Stimulated activated CD4-positive, alpha-beta T cell treated with anti-CD3 and anti-CD28 coated beads, TNF-alpha, amount 100 ng/mL, for 24 hours (primary cell): ENCODE data around the gene PAK6.

ENCODE experiments used
- DNase-seq, 3 experiments: peaks; one replicate each; pipeline ENCODE4 v3.0.0-alpha.2; 2020; ENCODE audit warnings: low read depth in 3 of 3

The PAK6 gene

DNA sequence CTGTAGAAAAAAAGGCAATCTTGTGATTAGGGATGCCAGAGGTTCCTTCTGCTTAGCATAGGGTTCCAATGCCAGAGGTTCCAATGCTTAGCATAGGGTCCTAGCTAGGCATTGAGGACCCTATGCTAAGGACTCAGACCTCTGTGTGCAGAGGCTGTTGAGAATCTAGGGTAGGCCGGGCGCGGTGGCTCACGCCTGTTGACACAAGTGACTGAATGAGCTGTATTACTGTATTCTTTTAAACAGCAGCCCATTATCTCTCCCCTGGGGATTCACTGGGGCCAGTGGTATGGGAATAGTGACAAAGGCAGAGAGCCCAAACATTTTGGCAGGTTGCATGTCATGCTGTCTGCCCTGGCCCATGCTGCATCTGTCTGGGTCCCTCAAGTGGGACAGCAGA is 16.2 kb downstream of the PAK6 start:
- DNase-seq: no peak

DNA sequence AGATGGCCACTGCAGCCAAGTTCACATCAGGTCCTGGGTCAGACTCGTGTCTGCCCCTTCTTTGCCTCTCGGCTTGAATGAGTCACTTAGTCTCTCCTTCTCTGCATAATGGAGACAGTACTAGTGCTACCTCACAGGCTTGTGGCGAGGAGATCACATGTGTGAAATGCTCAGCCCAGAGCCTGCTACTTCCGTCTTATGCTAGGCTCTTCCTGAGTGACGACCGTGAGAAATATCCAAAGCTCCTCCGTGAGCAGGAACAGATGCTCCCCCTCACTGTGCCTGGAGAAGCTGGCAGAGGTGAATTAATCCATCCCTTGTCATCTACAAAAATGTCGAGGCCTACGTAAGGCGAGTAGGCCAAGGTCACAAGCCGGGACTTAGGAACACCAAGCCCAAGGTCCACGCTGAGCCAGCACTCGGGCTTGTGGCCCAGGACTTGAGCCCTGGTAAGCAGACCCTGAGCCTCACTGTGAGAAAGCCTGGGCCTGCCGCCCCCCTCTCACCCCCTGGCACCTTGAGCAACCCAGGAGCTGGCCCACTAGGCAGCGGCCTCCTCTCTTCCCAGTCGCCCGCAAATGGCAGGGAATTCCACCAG is 17.9 kb downstream of the PAK6 start:
- DNase-seq: no peak

DNA sequence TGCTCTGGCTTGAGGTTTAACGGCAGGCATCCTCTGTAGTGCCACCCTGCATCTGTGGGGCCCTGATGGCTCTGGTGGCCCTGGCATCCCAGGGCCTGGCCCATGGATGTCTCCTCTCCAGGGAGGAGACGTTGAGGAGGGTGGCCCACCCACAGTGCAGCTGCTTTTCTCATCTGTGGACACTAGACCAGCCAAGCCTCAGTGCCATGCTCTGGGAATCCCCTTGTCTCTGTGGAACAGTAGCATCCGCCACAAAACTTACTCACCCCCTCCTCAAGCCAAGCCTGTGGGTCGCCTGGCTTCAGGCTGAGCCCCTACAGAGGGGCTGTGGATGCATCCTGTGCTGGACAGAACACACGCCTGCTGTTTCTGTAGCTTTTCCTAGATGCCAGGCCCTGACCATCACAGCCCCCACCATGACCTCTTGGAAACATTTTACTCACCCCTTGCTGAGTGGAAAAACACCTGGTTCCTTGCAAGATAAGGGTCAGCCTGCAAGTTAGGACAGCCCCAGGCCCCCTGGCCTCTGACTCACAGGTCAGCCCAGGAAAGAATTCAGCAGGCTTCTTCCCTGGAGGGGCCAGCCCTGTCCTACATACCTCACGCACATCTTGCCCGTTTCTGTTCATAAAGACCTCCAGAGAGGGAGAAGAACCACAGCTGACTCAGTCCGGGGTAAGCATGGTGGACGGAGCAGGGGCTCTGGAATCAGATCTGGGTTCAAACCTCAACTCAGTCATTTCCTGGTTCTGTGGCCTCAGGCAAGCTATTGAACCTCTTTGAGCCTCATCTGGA is 19.0 kb downstream of the PAK6 start:
- no peak for DNase-seq

DNA sequence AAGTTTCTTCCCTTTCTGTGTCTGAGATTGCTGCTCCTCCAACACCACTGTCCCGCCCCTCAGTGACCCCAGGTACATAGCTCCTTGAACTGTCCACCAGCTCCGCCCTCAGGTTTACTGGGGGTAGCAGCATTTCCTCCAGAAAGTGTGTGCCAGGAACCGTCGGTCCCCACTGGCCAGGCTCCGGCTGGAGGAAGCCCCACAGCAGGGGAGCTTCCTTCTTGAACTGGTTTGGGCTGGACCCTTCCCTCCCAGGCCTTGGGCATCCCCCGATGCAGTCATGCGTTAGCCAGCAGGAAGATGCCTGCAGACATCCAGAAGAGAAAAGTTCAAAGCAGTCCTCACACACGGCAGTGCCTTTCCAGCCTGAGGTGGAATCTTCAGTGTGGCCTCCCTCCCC is 19.7 kb downstream of the PAK6 start:
- no peak for DNase-seq

DNA sequence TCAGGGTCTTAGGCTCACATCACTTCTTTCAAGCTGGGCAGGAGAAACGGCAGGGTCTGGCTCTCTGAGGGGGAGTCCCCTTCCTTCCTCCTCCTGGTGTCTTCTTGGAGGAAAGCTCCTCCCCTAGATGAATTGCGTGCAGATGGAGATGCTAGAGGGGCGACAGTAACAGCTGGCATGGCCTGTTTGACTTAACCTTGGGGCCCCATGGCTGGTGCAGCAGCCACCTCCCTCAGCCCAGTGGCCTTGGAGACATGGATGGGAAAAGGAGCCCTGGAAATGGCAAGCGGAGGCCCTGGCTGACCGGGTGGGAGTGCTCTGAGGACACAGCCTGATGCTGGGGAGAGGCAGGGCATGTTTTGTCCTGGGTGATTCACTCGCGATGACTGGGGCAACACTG is 20.2 kb downstream of the PAK6 start:
- DNase-seq: no peak

DNA sequence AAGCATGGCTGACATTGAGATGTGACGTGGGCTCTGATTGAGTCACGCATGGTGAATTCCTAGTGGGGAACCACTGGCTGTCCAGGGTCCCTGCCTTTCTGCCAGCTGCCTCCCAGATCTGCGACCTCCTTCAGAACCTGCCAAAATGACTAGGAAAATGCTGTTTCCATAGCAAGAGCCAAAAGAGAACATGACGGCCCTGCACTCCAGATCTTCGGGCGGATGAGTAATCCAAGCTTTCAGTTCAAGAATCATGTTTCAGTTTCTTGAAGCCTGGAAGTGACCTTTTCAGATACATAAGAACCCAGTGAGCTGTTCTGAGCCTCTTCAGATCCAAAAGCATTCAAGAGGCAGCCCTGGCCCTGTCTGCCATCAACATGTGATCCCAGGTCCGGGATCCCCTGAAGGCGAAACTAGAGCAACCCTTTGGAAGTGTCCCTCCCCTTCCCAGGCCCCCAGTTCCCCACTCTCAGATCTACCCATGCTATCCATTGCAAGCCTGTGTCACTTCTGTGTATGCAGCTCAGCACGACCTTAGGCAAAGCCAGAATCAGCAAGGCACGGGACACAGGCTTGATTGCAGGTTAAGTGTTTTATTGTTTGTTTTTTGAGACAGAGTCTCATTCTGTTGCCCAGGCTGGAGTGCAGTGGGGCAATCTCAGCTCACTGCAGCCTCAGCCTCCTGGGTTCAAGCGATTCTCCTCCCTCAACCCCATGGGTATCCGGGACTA is 24.3 kb downstream of the PAK6 start:
- DNase-seq: no peak

DNA sequence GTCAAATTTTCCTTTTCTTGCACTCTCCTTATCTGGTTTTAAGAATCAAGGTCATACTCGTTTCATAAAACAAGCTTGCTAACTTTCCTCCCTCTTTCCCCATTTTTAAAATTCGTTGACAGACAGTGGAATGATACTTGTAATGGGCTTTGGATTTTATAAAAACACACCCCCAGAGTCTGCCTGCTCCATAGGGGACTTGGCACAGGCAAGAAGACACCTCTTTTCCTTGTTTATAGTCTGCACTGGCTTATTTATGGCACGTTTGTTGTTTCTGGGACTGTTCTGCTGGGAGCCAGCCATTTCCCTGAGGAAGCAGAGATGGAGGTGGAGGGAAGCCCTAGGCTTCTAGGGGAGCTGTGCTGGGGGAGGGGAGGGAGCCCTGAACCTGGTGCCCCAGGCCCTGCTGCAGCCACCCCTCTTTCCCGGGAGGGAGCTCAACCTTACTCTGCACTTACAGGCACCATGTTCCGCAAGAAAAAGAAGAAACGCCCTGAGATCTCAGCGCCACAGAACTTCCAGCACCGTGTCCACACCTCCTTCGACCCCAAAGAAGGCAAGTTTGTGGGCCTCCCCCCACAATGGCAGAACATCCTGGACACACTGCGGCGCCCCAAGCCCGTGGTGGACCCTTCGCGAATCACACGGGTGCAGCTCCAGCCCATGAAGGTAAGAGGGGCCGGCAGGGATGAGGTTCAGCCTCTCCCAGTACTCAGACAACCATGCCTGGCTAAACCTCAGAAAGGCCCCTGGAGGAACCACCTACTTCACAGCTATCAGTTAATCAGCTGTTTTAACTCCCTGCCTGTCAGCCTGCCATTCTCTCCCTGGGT is 25.7 kb downstream of the PAK6 start:
- no peak for DNase-seq

DNA sequence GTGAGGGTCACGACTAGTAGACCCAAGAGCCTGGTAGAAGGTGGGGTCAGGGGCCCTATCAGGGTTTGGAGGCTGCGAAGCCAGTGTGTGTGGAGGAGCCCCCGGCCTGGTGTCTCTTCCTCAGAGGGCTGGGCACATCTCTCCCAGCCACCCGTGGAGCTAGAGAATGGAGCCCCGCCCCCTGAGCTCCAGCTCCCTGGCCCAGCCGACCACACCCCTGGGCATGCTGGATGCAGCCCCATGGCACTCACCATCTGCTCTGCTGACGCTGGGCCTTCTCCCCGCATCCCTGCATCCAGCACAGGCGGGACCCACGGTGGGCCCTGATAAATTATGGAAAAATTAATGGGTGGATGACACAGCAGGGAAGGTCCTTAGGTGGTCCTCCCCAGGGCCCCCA is 26.5 kb downstream of the PAK6 start:
- no peak for DNase-seq

DNA sequence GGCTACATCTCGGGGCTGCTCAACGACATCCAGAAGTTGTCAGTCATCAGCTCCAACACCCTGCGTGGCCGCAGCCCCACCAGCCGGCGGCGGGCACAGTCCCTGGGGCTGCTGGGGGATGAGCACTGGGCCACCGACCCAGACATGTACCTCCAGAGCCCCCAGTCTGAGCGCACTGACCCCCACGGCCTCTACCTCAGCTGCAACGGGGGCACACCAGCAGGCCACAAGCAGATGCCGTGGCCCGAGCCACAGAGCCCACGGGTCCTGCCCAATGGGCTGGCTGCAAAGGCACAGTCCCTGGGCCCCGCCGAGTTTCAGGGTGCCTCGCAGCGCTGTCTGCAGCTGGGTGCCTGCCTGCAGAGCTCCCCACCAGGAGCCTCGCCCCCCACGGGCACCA is 27.0 kb downstream of the PAK6 start:
- no peak for DNase-seq

DNA sequence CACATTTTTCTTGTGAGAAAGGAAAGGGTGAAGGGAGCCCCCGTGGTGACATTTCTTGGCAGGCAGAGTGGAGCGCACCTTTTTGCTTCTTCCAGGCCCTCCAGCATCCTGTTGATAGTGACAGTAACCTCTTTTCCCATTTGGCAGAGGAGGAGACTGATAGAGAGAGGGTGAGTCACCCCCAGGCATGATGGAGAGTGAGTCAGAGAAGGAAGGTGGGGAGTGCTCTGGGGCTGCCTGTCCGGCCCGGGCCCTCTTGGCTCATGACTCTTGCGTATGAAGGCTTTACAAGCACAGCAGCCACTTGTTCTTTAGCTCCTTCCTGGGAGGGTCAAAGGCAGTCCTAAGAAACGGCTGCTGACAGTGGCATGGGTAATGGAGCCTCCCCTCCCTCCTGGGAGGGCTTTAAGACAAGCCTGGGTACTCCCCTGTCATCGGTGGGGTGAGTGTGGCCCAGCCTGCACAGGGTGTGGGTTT is 28.0 kb downstream of the PAK6 start:
- DNase-seq: no peak

DNA sequence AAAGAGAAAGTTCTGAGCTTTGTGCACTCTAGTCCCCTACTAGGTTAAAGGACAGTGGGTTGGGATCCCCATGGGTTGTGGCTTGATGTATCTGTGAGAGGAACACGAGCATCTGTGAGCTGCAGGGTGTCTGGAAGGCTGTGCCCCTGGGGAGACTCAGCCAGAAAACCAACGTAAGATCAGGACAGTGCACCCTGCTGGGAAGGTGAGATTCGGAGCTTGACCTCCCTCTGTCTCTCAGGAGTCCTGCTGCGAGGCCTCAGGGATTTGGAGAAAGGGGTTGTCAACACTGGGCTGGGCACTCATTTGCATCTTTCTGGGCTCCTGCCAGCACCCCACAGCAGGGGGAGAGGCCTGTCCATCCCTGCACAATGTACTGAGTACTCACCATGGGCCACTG is 28.8 kb downstream of the PAK6 start:
- no peak for DNase-seq

DNA sequence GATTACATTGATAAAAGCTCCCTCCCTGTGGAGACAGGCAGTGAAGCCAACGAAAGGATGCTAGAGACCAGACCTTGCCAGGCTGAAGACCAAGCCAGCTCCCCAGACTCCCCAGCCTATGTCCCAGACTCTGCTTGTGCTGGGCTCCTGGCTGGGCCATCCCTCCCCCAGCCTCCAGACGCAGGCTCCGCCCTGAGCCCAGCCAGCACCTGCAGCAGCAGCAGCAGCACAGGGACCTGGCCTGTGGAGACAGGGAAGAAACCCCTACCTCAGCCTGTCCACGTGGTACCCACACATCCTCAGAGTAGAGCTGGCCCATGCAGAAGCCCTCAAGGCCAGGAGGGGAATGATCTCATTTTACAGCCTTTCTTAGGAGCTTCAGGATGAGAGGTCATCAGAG is 30.7 kb downstream of the PAK6 start:
- no peak for DNase-seq

DNA sequence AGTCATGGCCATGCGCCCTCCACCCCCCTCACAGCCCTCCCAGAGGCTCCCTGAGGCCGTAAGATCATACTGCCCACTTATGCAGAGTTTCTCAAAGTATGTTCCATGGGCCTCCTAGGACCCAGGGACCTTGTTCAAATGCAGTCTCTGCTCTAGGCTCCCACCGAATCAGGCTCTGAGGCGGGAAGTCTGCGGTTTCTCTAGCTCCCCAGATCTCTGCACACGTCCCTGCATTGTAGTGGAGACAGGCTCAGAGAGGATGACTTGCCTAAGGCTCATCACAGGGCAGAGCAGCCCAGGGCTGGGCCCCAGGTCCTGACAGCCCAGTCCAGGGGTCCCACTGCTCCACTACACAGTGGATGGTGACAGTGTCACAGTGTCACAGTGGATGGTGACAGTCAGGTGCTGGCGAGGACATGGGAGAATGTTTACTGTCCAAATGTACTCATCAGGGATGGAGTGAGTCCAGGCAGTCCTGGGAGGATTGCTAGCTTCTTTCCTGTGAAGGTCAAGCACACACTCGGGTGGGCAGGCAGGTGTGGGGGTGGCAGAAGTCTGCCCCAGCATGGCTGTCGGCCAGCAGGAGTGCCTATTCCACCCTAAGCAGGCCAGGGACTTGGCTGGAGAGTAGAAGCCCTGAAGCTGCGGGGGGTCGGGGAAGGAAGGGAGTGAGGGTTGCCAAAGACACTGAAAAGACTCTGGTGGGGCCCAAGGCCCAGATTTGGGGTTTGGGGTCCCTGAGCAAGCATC is 31.6 kb downstream of the PAK6 start:
- no peak for DNase-seq

DNA sequence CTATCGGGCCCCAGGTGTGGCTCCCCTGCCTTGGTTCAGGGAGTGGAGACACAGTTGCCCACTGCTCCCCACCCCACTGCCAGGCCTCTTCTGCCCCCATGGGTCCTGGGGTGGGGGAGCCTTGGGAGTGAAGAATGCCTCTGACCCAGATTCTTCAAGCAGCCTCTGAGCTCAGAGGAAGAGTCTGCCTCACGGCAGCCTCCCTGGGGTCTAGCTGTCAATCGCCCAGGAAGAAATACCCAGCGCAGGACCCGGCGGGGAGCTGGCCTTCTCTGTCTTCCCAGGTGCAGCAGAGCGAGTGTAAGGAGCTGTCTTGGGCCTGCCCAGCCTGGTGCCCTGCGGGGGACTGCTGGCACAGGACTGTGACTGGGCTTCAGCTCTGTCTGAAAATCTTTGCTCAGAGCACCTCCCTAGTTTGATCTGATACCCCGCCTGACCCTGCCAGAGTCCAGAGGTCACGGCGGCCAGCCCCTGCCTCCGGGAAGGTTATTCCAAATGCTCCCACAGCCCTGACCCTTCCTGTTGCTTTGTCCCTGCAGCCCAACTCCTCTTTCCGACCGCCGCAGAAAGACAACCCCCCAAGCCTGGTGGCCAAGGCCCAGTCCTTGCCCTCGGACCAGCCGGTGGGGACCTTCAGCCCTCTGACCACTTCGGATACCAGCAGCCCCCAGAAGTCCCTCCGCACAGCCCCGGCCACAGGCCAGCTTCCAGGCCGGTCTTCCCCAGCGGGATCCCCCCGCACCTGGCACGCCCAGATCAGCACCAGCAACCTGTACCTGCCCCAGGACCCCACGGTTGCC is 33.0 kb downstream of the PAK6 start:
- no peak for DNase-seq

DNA sequence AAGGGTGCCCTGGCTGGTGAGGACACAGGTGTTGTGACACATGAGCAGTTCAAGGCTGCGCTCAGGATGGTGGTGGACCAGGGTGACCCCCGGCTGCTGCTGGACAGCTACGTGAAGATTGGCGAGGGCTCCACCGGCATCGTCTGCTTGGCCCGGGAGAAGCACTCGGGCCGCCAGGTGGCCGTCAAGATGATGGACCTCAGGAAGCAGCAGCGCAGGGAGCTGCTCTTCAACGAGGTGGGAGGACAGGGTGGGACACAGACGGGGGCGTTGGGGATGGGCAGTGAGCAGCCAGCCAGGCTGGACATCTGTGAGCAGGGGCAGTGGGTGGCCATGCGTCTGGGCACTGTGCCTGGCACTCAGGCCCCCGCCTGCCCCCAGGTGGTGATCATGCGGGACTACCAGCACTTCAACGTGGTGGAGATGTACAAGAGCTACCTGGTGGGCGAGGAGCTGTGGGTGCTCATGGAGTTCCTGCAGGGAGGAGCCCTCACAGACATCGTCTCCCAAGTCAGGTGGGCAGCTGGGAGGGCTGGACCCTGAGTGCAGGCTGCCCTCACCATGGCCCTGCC is 33.7 kb downstream of the PAK6 start:
- DNase-seq: no peak

DNA sequence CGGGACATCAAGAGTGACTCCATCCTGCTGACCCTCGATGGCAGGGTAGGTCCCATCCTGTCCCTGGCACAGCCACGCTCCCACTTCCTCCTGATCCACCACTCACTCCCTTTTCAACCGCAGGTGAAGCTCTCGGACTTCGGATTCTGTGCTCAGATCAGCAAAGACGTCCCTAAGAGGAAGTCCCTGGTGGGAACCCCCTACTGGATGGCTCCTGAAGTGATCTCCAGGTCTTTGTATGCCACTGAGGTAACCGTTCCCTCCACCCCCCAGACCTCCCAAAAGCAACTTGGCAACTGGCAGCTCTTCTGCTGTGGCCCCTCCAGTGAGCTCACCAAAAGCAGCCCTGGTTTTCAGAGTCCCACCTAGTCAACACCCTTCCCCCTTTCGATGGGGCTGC is 34.6 kb downstream of the PAK6 start:
- no peak for DNase-seq

DNA sequence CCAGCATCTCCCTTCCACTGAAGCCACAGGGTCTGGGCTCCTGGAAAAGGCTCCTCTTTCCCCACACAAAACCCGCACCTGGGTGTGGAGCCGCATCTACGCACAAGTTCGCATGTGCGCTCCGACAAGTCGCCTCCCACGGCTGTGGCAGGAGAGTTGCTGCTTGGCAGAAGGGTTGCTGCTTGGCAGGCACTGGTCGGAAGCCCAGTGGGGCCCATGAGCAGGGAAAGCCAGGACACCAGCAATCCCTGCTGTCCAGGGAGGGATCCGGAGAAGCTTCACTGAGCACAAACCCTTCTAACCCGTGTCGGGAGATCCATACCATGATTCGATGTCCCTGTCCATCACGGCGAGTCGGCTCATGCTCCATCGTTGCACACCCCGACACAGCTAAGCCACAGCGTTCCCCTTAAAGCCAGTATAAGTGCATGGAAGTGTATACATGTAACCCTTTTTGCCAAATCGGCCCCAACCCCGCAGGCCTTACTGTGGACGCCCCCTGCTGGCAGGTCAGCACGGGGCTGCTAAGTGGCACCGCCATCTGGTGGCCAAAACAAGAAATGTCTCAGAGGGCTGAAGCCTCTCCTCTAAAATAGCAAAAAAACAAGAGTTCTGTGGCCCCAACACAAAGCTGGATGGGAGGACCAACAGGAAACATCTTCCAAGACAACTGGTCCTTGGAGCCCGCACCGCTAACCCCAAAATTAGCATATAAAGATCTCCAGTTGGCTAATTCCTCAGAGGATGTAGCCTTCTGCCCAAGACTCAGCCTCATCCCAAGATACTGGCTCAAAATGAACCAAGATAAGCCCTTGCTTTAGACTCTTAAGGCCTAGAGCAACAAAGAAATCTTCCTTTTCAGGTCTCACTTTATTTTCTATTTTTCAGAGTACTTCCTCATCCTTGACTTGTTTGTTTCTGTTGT is 35.7 kb downstream of the PAK6 start:
- DNase-seq: peak; percentile 81 to 84 (median 82)

DNA sequence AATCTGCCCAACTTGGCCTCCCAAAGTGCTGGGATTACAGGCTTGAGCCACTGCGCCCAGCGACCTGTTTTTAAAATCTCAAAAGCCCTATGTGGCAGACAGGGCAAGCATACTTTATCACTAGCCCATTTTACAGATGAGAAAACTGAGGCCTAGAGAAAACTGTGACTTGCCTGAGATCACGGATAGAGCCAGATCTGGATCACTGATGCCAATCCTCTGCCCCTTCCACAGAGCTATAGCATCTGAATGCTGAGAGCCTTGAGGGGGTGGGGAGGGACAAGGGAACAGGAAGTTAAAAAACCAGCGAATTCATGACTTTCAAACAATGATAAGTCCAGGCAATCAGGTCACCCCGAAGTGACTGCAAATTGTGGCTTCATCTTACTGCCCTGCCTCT is 36.7 kb downstream of the PAK6 start:
- DNase-seq: no peak

DNA sequence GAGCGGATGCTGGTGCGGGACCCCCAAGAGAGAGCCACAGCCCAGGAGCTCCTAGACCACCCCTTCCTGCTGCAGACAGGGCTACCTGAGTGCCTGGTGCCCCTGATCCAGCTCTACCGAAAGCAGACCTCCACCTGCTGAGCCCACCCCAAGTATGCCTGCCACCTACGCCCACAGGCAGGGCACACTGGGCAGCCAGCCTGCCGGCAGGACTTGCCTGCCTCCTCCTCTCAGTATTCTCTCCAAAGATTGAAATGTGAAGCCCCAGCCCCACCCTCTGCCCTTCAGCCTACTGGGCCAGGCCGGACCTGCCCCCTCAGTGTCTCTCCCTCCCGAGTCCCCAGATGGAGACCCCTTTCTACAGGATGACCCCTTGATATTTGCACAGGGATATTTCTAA is 37.1 kb downstream of the PAK6 start:
- no peak for DNase-seq
